Small intestine (tissue), 7 donors: ENCODE measurements around the gene ARFGAP1. TPM values are rescaled to one million over a fixed set of nuclear protein-coding genes. Genes with fewer than 3 reads are reported as not detected.
A peak's percentile ranks its signal among the peaks of the same experiment; 100 is the strongest.

Experiments used
- DNase-seq, 2 donors: peaks; one replicate each; pipeline versions ENCODE4 v3.0.0 to v3.0.0-alpha.2; 2013
- FAIRE-seq: peaks from 2 replicates; lab custom pipeline; 2012; peaks lifted over from hg19 to GRCh38; lab: Jason Lieb, UNC
- H3K27ac ChIP-seq, 3 donors: one replicate each; pipeline ENCODE4 v1.5.1; 2013; ENCODE audit warnings: low read length in 2 of 3, mild to moderate bottlenecking in 2 of 3, control low read depth in 1 of 3, inconsistent platforms in 1 of 3, low read depth in 1 of 3, moderate library complexity in 1 of 3
- H3K27me3 ChIP-seq, 3 donors: one replicate each; pipeline ENCODE4 v1.6.1; 2013; ENCODE audit warnings: low read length in 3 of 3, inconsistent platforms in 1 of 3; ENCODE audit not compliant: control insufficient read depth in 3 of 3, insufficient read depth in 3 of 3
- H3K36me3 ChIP-seq, 3 donors: one replicate each; pipeline ENCODE4 v1.6.1; 2013; ENCODE audit warnings: low read length in 3 of 3, inconsistent platforms in 1 of 3, low read depth in 1 of 3, mild to moderate bottlenecking in 1 of 3, moderate library complexity in 1 of 3; ENCODE audit not compliant: control insufficient read depth in 3 of 3, insufficient read depth in 2 of 3
- H3K4me1 ChIP-seq, 3 donors: one replicate each; pipeline ENCODE4 v1.6.1; 2013; ENCODE audit warnings: low read length in 2 of 3, inconsistent platforms in 1 of 3, low read depth in 1 of 3, mild to moderate bottlenecking in 1 of 3, moderate library complexity in 1 of 3; ENCODE audit not compliant: control insufficient read depth in 3 of 3, insufficient read depth in 2 of 3
- H3K4me3 ChIP-seq, 3 donors: one replicate each; pipeline ENCODE4 v1.5.1; 2013; ENCODE audit warnings: low read length in 3 of 3, control low read depth in 1 of 3, inconsistent platforms in 1 of 3, low read depth in 1 of 3, mild to moderate bottlenecking in 1 of 3, moderate library complexity in 1 of 3
- H3K9me3 ChIP-seq, 2 donors: one replicate each; pipeline ENCODE4 v1.6.1; 2013; ENCODE audit warnings: low read depth in 1 of 2, low read length in 1 of 2; ENCODE audit not compliant: control insufficient read depth in 2 of 2, insufficient read depth in 1 of 2
- WGBS, 3 donors: extraction: QIAGEN DNeasy Blood & Tissue Kit; methylation state at CpG; one replicate each; pipeline ENCODE4 v1.1.7; 2013; 5-methylcytosine and 5-hydroxymethylcytosine counted together
- polyA plus RNA-seq, 4 donors: library from polyadenylated mRNA; stranded (reverse) in 3 of 4; unstranded in 1 of 4; fragments of 200-250 nt in 3 of 4; fragments of 120-200 nt in 1 of 4; gene quantifications; one replicate each; pipeline versions ENCODE4 v1.2.1 to v1.2.3, GENCODE V29; 2013
- donor health status: healthy with polysubstance abuse.
- donor health status: control.
- donor health status: control.
- donor health status: Bipolar disorder and iron deficiency.
- donor health status: healthy.

Gene ARFGAP1
- polyA plus RNA-seq, 4 donors, result 70.9 to 117 (median 80.3) TPM

DNA sequence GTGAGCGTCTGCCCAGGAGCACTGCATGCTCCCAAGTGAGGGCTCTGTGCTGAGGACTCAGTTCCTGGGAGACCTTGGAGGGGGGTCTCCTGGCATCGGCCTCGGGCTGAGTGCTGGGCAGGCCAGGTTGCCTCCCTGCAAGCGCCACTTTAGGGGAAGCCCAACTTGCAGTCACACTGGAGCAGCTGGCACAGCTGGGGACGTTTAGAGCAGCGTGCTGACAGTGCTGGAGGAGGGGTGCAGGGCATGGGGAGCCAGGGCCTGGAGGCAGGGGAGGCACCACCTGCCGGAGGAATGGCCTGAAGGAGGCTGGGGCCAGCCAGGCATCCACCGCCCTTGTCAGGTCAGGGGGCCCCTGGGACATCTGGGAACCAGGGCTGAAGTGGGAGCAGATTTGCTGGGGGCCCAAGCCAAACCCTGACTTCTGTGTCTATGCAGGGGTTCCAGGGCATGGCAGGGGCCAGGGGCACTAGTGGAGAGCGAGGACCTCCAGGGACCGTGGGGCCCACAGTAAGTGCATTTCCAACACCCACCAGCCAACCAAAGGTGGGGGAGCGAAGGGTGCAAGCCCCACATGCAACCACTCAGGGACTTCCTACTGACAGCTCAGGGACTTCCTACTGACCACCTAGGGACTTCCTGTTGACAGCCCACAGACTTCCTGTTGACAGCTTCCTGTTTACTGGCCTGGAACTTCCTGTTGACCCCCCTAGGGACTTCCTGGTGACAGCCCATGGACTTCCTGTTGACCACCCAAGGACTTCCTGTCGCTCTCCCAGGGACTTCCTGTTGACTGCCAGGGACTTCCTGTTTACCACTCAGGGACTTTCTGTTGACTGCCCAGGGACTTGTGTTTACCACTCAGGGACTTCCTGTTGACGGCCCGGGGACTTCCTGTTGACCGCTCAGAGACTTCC is 54.0 kb downstream of the ARFGAP1 start:
- Histone ChIP-seq H3K27me3 (peaks cover 0 to 7% (median 3%) of the 10 kb centered on the region in 3 donors), H3K4me1 (peaks cover 0 to 7% (median 0%) of the 10 kb centered on the region in 3 donors), H3K36me3 (no peaks in the 10 kb centered on the region), H3K4me3 (no peak overlapping the region), H3K27ac (peak overlapping the region in 2 of 3 donors; percentile 21 to 55), H3K9me3 (no peaks in the 10 kb centered on the region)
- DNase-seq, result no peak
- no peak for FAIRE-seq
- WGBS, 3 donors, result 85 to 90% (median 85%) methylated on average over 15 of the region's 15 CpGs

DNA sequence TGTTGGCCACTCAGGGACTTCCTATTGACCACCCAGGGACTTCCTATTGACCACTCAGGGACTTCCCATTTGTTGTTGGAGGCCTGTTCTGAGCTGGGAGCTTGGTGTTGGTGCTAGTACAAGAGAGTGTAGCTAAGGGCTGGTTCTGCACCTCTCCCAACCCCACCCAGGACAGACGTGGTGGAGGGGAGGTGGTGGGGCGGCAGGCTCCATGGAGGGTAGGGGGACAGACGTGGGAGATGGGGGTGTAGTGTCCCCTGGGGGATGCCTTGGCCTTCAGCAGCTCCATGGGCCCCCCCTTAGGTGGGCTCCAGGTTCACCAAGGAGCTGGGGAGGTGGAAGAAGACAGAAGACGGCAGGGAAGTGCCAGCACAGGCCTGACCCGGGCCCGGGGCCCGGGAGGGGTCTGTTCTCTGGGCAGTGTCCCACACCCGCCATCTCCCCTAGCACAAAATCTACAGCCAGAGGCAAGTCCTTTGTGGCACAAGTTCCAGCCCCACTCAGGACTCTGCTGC is 54.7 kb downstream of the ARFGAP1 start:
- WGBS, 3 donors, result 84 to 87% (median 86%) methylated on average over 8 of the region's 8 CpGs
- Histone ChIP-seq H3K36me3 (no peaks in the 10 kb centered on the region), H3K9me3 (peaks cover 0 to 7% of the 10 kb centered on the region in 2 donors), H3K27ac (peak overlapping the region in 1 of 3 donors; percentile 55), H3K4me1 (peaks cover 0 to 7% (median 0%) of the 10 kb centered on the region in 3 donors), H3K27me3 (peaks cover 0 to 5% (median 3%) of the 10 kb centered on the region in 3 donors), H3K4me3 (no peak overlapping the region)
- DNase-seq, result no peak
- no peak for FAIRE-seq

DNA sequence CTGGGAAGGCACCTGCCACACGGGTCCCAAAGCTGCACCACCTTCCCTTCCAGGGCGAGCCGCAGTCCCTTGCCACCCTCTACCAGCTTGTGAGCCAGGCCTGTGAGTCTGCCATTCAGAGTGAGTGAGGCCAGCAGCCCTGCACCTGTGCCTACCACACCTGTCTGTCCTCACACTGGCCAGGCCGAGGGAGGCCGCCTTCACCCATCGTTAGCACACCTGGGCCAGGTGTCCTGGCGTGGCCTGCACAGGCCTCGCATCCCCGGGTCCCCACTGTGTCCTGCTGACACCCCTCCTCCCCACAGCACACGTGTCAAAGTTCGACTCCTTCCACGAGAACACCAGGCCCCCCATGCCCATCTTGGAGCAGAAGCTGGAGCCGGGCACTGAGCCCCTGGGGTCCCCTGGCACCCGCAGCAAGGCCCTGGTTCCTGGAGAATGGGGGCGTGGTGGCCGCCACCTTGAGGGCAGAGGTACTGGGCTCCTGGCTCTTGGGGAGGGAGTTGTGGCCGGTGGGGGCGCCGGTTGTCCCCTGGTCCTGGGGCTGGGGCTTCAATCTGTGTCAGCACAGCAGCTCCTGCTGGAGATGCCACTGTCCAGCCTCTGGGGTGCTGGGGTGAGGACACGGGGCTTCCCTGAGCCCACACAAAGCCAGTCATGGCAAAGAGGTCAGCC is 55.5 kb downstream of the ARFGAP1 start:
- DNase-seq (no peak), FAIRE-seq (no peak)
- Histone ChIP-seq H3K27me3 (peaks cover 0 to under 1% (median 0%) of the 10 kb centered on the region in 3 donors), H3K4me1 (peaks cover 0 to 7% (median 0%) of the 10 kb centered on the region in 3 donors), H3K4me3 (no peak overlapping the region), H3K27ac (no peak overlapping the region), H3K9me3 (peaks cover 0 to 8% of the 10 kb centered on the region in 2 donors), H3K36me3 (no peaks in the 10 kb centered on the region)
- 70 to 77% (median 74%) methylated on average over 20 of the region's 20 CpGs for WGBS, 3 donors

DNA sequence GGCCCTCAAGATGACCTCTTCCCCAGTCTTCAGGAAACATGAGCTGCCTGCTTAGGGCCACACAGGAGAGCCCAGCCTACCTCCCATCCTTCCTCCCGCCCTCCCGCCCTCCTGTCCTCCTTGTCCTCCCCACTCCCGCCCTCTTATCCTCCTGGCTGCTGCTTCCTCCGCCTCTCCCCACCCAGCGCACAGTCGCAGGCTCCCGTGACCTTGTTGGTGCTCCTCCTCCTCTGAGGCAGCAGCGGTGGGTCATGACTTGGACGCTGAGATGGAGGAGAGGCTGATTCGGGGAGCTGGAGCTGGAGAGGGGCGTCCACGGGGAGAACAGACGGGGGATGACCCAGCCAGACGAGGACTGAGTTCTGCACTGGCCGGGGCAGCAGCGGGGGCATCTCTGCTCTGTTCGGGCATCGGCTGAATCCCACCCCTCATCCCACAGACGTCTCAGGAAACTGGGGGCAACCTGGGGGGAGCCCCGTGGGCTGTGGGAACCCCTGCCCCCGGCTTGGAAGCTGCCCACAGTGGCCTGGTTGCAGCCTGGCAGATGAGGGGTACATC is 56.2 kb downstream of the ARFGAP1 start:
- H3K27me3 ChIP-seq, result peaks cover 0 to 4% (median 0%) of the 10 kb centered on the region in 3 donors
- DNase-seq, result no peak
- WGBS, 3 donors, result 59 to 68% (median 66%) methylated on average over 20 to 21 of the region's 21 CpGs

DNA sequence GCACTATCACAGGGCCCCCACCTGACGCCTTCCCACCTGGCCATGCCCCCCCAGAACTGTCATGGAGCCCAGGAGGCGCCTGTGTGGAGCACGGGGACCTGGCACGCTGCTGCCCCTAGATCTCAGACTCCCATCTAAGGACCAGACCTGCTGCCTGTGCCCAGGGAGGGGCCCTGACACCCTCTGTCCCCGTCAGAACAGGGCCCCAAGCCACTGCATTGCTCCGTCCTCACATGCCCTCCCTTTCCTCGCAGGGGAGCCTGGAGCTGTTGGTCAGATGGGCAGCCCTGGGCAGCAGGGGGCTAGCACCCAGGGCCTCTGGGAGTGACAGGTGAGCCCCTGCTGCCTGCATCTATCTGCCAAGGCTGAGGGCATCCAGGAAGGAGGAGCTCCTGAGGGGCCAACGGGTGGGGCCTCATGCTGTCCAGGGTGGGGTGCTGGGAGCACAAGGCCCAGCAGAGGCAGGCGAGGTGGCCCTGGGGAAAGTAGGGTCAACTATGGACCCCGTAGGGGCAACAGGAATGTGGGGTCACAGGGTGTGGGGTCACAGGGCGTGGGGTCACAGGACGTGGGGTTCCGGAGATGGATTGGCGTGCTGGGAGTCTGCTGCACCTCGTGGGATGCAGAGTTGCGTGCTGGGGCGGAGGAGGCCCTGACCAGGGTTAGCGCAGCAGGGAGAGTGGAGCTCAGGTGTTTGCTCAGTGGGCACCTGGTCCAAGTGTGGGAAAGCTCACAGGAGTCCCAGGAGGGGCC is 56.9 kb downstream of the ARFGAP1 start:
- Histone ChIP-seq H3K9me3 (peaks cover 0 to 8% of the 10 kb centered on the region in 2 donors), H3K36me3 (no peaks in the 10 kb centered on the region), H3K27ac (no peak overlapping the region), H3K27me3 (peaks cover 0 to 4% (median 0%) of the 10 kb centered on the region in 3 donors), H3K4me3 (no peak overlapping the region), H3K4me1 (peaks cover 0 to 7% (median 0%) of the 10 kb centered on the region in 3 donors)
- 66 to 84% (median 75%) methylated on average over 17 to 18 of the region's 18 CpGs for WGBS, 3 donors
- FAIRE-seq, result no peak
- no peak for DNase-seq

More for the DNA sequence above, 56.2 kb downstream of the ARFGAP1 start:
- Histone ChIP-seq H3K36me3 (no peaks in the 10 kb centered on the region), H3K9me3 (peaks cover 0 to 8% of the 10 kb centered on the region in 2 donors), H3K27ac (no peak overlapping the region), H3K4me3 (no peak overlapping the region), H3K4me1 (peaks cover 0 to 7% (median 0%) of the 10 kb centered on the region in 3 donors)
- FAIRE-seq, result no peak

DNA sequence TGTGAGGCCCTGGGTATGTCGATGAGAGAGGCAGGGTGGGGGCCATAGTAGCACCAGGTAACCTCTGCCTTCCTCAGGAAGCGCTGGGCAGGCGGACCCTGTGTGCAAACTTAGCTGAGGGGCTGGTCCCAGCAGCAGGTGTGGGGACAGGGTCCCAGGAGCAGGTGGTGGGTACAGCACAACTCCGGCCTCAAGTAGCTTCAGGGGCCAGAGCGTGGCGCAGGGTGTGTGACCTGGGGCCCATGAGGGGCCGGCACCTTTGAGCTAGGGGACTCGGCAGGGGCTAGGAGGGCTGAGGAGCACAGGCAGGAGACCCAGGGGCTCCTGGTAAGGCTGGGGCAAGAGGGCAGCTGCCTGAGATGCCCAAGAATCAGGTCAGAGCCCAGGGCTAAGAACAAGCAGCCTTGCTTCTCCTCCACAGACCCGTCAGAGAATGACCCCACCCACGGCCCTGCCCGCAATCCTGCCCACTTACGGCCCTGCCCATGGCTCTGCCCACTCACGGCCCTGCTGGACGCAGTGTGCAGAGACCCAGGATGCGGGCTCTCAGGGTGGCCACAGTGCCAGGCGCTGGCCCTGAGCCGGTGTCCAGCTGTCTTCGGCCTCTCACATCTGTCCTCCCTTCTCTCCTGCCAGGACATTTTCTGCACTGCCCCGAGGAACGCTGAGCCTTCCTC is 57.6 kb downstream of the ARFGAP1 start:
- DNase-seq (no peak), FAIRE-seq (no peak)
- H3K27me3 ChIP-seq, result peaks cover 0 to 4% (median 0%) of the 10 kb centered on the region in 3 donors
- no peak overlapping the region for H3K4me3 ChIP-seq
- no peaks in the 10 kb centered on the region for H3K36me3 ChIP-seq
- peaks cover 0 to 8% of the 10 kb centered on the region in 2 donors for H3K9me3 ChIP-seq
- no peak overlapping the region for H3K27ac ChIP-seq
- peaks cover 0 to 7% (median 0%) of the 10 kb centered on the region in 3 donors for H3K4me1 ChIP-seq
- 67 to 82% (median 74%) methylated on average over 20 of the region's 20 CpGs for WGBS, 3 donors

DNA sequence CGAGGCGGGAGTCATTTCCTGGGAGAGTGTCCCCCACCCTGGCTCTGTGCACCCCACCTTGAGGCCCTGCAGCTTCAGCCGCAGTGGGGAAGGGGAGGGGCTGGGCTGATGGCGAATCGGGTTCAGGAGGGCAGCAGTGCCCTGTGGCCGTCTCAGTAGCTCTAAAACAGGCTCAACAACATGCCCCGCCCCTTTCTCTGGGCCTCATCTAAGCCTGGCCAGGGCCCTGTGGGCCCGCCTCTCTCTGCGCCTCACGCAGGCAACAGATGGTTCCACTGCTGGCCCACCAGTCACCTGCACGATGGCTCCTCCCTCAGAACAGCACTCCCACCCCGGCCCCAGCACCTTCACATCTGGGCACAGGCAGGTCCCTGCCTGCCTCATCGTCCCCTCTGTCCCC is 58.3 kb downstream of the ARFGAP1 start:
- 16 to 56% (median 42%) methylated on average over 11 to 13 of the region's 13 CpGs for WGBS, 3 donors
- peak in 1 of 2 donors; percentile 69 for DNase-seq
- peaks cover 0 to 7% (median 0%) of the 10 kb centered on the region in 3 donors for H3K4me1 ChIP-seq
- H3K4me3 ChIP-seq, result no peak overlapping the region
- H3K27me3 ChIP-seq, result peaks cover 0 to 4% (median 0%) of the 10 kb centered on the region in 3 donors
- no peaks in the 10 kb centered on the region for H3K36me3 ChIP-seq
- H3K27ac ChIP-seq, result no peak overlapping the region
- no peak for FAIRE-seq
- H3K9me3 ChIP-seq, result peaks cover 0 to 8% of the 10 kb centered on the region in 2 donors
